Aorta (tissue), 5 donors: ENCODE data around the gene CDCA8. TPM values are rescaled to one million over a fixed set of nuclear protein-coding genes. Genes with fewer than 3 reads are reported as not detected.

Experiments
- ATAC-seq: fragments of 200-7000 bp; cut with Tn5 transposase; one replicate; pipeline ENCODE4 v1.9.1; 2022; ENCODE audit warnings: moderate library complexity; ENCODE audit not compliant: low FRiP score
- DNase-seq, 2 donors: peaks; one replicate each; pipeline ENCODE4 v3.0.0-alpha.2; 2020
- H3K27ac ChIP-seq, 2 donors: one replicate each; pipeline ENCODE4 v1.5.1; 2013; ENCODE audit warnings: low read length in 2 of 2, mild to moderate bottlenecking in 2 of 2, moderate library complexity in 2 of 2, control low read depth in 1 of 2, inconsistent platforms in 1 of 2, low read depth in 1 of 2
- H3K27me3 ChIP-seq, 2 donors: one replicate each; pipeline ENCODE4 v1.6.1; 2013; ENCODE audit warnings: control low read depth in 1 of 2, low read length in 1 of 2, mild to moderate bottlenecking in 1 of 2, moderate library complexity in 1 of 2; ENCODE audit not compliant: insufficient read depth in 2 of 2, control insufficient read depth in 1 of 2
- H3K36me3 ChIP-seq, 2 donors: one replicate each; pipeline ENCODE4 v1.6.1; 2013; ENCODE audit warnings: control low read depth in 1 of 2, low read length in 1 of 2, mild to moderate bottlenecking in 1 of 2; ENCODE audit not compliant: insufficient read depth in 2 of 2, control insufficient read depth in 1 of 2
- H3K4me1 ChIP-seq, 2 donors: one replicate each; pipeline ENCODE4 v1.6.1; 2013; ENCODE audit warnings: low read length in 2 of 2, control low read depth in 1 of 2, mild to moderate bottlenecking in 1 of 2, moderate library complexity in 1 of 2; ENCODE audit not compliant: insufficient read depth in 2 of 2, control insufficient read depth in 1 of 2
- H3K4me3 ChIP-seq, 2 donors: one replicate each; pipeline ENCODE4 v1.5.1; 2013; ENCODE audit warnings: low read length in 2 of 2, control low read depth in 1 of 2, mild to moderate bottlenecking in 1 of 2
- H3K9me3 ChIP-seq: one replicate; pipeline ENCODE4 v1.6.1; 2013; ENCODE audit warnings: mild to moderate bottlenecking, low read length; ENCODE audit not compliant: control insufficient read depth
- WGBS, 2 donors: extraction: QIAGEN DNeasy Blood & Tissue Kit; methylation state at CpG; one replicate each; pipeline ENCODE4 v1.1.7; 2013; 5-methylcytosine and 5-hydroxymethylcytosine counted together
- intact Hi-C, 2 donors: fragments of 100-400 bp; cut with DNase I; formaldehyde crosslinking; loops; one replicate each; pipeline versions ENCODE4 v1.14.2 to v1.15.0; 2022
- polyA plus RNA-seq, 2 donors: library from polyadenylated mRNA; stranded (reverse); fragments of 200-250 nt; gene quantifications; one replicate each; pipeline ENCODE4 v1.2.3, GENCODE V29; 2013
- total RNA-seq, 2 donors: library from RNA; stranded (reverse); fragmentation: NEBNext Ultra II Directional; extraction: Animal tissue kit (Norgen Biotek cat#: 25700); gene quantifications; one replicate each; pipeline ENCODE4 v1.2.1, GENCODE V29; 2021
- donor health status: healthy with polysubstance abuse.
- donor health status: Bipolar disorder and iron deficiency.
- donor health status: DM: no; HTN: no; CAD: no.
- donor health status: DM: no; HTN: no; CAD: no.
- donor health status: DM: yes; HTN: yes; CAD: no.

Gene CDCA8
- total and polyA plus RNA-seq, 4 donors, result 0.56 to 1.2 (median 0.80) TPM

GRCh38 chr1:37697737-37698136, 5.4 kb downstream of the CDCA8 start:
- no peak overlapping the region for H3K27ac ChIP-seq
- no peaks in the 10 kb centered on the region for H3K9me3 ChIP-seq
- 90 to 93% methylated on average over 2 of the region's 2 CpGs for WGBS, 2 donors
- no peak overlapping the region for H3K4me3 ChIP-seq
- H3K36me3 ChIP-seq, result no peaks in the 10 kb centered on the region
- H3K4me1 ChIP-seq, result no peaks in the 10 kb centered on the region
- intact Hi-C loops, result loop anchor here in 1 of 2 donors (5.0 kb wide), 1 partner anchor 110 kb away; the partner anchor contains the start of genes C1orf122 and YRDC
- DNase-seq (no peak), ATAC-seq (no peak)
- H3K27me3 ChIP-seq, result no peaks in the 10 kb centered on the region

- DNase-seq (no peak), ATAC-seq (no peak)
- H3K36me3 ChIP-seq, result no peaks in the 10 kb centered on the region
- H3K27me3 ChIP-seq, result no peaks in the 10 kb centered on the region
- H3K4me1 ChIP-seq, result no peaks in the 10 kb centered on the region
- no peak overlapping the region for H3K27ac ChIP-seq
- H3K9me3 ChIP-seq, result no peaks in the 10 kb centered on the region
- intact Hi-C loops, result loop anchor here in 1 of 2 donors (5.0 kb wide), 1 partner anchor 108 kb away; the partner anchor contains the start of genes C1orf122 and YRDC
- H3K4me3 ChIP-seq, result no peak overlapping the region
- 89 to 96% methylated on average over 7 of the region's 7 CpGs for whole genome bisulfite sequencing, 2 donors
These were observed 6.8 kb downstream of the CDCA8 start for GRCh38 chr1:37699147-37699546.

GRCh38 chr1:37701051-37701450, 8.7 kb downstream of the CDCA8 start:
- no peak overlapping the region for H3K4me3 ChIP-seq
- 84 to 86% methylated on average over 2 of the region's 2 CpGs for WGBS, 2 donors
- intact Hi-C loops, result no loop called here
- no peaks in the 10 kb centered on the region for H3K4me1 ChIP-seq
- no peaks in the 10 kb centered on the region for H3K36me3 ChIP-seq
- no peak for ATAC-seq
- H3K9me3 ChIP-seq, result no peaks in the 10 kb centered on the region
- no peak for DNase-seq
- no peaks in the 10 kb centered on the region for H3K27me3 ChIP-seq
- H3K27ac ChIP-seq, result no peak overlapping the region

- no peaks in the 10 kb centered on the region for H3K4me1 ChIP-seq
- WGBS, 2 donors, result 93 to 98% methylated on average over 14 of the region's 14 CpGs
These were observed 10.7 kb downstream of the CDCA8 start for GRCh38 chr1:37703061-37703460.

DNA sequence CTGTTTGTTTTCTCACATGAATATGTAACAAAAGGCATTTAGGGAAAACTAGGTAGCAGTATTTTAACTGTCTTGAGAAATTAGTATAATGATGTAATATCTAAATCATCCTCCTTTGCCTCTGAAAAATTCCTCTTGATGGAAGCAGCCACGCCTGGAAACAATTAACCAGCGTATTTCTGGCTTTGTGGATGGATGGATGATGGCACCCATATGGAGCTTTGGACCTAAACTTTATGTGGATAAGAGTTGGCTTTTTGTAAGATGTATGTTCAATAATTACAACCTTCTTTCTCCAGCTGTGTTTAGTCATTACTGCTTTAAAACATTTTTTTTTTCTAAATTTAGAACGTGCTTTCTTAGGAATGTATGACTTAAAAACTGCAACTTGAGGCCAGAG, 12.7 kb downstream of the CDCA8 start:
- DNase-seq, result no peak
- intact Hi-C loops, result no loop called here

More at GRCh38 chr1:37703061-37703460, 10.7 kb downstream of the CDCA8 start:
- H3K27ac ChIP-seq, result no peak overlapping the region
- DNase-seq, result no peak
- no peaks in the 10 kb centered on the region for H3K36me3 ChIP-seq
- H3K4me3 ChIP-seq, result no peak overlapping the region
- intact Hi-C loops, result no loop called here
- ATAC-seq, result no peak
- H3K27me3 ChIP-seq, result no peaks in the 10 kb centered on the region
- H3K9me3 ChIP-seq, result no peaks in the 10 kb centered on the region

GRCh38 chr1:37705399-37705798, 13.1 kb downstream of the CDCA8 start:
- 90 to 94% methylated on average over 8 of the region's 8 CpGs for WGBS, 2 donors
- no peaks in the 10 kb centered on the region for H3K36me3 ChIP-seq
- ATAC-seq (no peak), DNase-seq (no peak)
- H3K27me3 ChIP-seq, result no peaks in the 10 kb centered on the region
- H3K9me3 ChIP-seq, result no peaks in the 10 kb centered on the region
- H3K4me3 ChIP-seq, result no peak overlapping the region
- H3K4me1 ChIP-seq, result no peaks in the 10 kb centered on the region
- intact Hi-C loops, result no loop called here
- H3K27ac ChIP-seq, result no peak overlapping the region

More for the DNA sequence above, 12.7 kb downstream of the CDCA8 start:
- no peak overlapping the region for H3K4me3 ChIP-seq
- H3K27me3 ChIP-seq, result no peaks in the 10 kb centered on the region
- no peaks in the 10 kb centered on the region for H3K9me3 ChIP-seq
- WGBS, 2 donors, result 58 to 59% methylated on average over 3 of the region's 3 CpGs
- H3K27ac ChIP-seq, result no peak overlapping the region
- H3K36me3 ChIP-seq, result no peaks in the 10 kb centered on the region
- ATAC-seq, result no peak
- no peaks in the 10 kb centered on the region for H3K4me1 ChIP-seq

- no peaks in the 10 kb centered on the region for H3K4me1 ChIP-seq
- WGBS, 2 donors, result 88 to 90% methylated on average over 4 of the region's 4 CpGs
These were observed 16.2 kb downstream of the CDCA8 start for GRCh38 chr1:37708471-37708870.

GRCh38 chr1:37714226-37714625, 21.9 kb downstream of the CDCA8 start:
- H3K36me3 ChIP-seq, result no peaks in the 10 kb centered on the region
- no peak overlapping the region for H3K4me3 ChIP-seq
- H3K27me3 ChIP-seq, result no peaks in the 10 kb centered on the region
- H3K4me1 ChIP-seq, result no peaks in the 10 kb centered on the region
- H3K27ac ChIP-seq, result no peak overlapping the region
- ATAC-seq (no peak), DNase-seq (no peak)
- H3K9me3 ChIP-seq, result no peaks in the 10 kb centered on the region
- WGBS, 2 donors, result 75 to 79% methylated on average over 8 of the region's 8 CpGs
- intact Hi-C loops, result no loop called here

More at GRCh38 chr1:37708471-37708870, 16.2 kb downstream of the CDCA8 start:
- Histone ChIP-seq H3K9me3 (no peaks in the 10 kb centered on the region), H3K27ac (no peak overlapping the region), H3K4me3 (no peak overlapping the region), H3K27me3 (no peaks in the 10 kb centered on the region), H3K36me3 (no peaks in the 10 kb centered on the region)
- DNase-seq (no peak), ATAC-seq (no peak)
- intact Hi-C loops, result no loop called here

- Histone ChIP-seq H3K27ac (no peak overlapping the region), H3K4me3 (no peak overlapping the region), H3K36me3 (no peaks in the 10 kb centered on the region), H3K4me1 (no peaks in the 10 kb centered on the region), H3K27me3 (no peaks in the 10 kb centered on the region), H3K9me3 (no peaks in the 10 kb centered on the region)
- intact Hi-C loops, result no loop called here
- ATAC-seq (no peak), DNase-seq (no peak)
- 82 to 86% methylated on average over 4 of the region's 4 CpGs for WGBS, 2 donors
These were observed 22.4 kb downstream of the CDCA8 start for GRCh38 chr1:37714689-37715088.
